HG03378 (cell line): ENCODE data around the gene ARHGAP12.
A peak's percentile ranks its signal among the peaks of the same experiment; 100 is the strongest.

Experiments used
- ATAC-seq: cut with Tn5 transposase; IDR thresholded peaks from one replicate; pipeline ENCODE4 v1.9.1; 2021; ENCODE audit warnings: mild to moderate bottlenecking, moderate library complexity; ENCODE audit not compliant: unreplicated experiment

Gene ARHGAP12

GRCh38 chr10:31885971-31886370 is 42.7 kb downstream of the ARHGAP12 start:
- ATAC-seq: no peak

GRCh38 chr10:31884386-31884785 is 44.2 kb downstream of the ARHGAP12 start:
- no peak for ATAC-seq

GRCh38 chr10:31883397-31883796 is 45.2 kb downstream of the ARHGAP12 start:
- no peak for ATAC-seq

- no peak for ATAC-seq
Measured at GRCh38 chr10:31878486-31878885, 50.1 kb downstream of the ARHGAP12 start.

GRCh38 chr10:31876652-31877352 is 51.8 kb downstream of the ARHGAP12 start:
- ATAC-seq: no peak

- peak; percentile 70 for ATAC-seq
Measured at GRCh38 chr10:31875608-31876007, 53.0 kb downstream of the ARHGAP12 start.

- no peak for ATAC-seq
Measured at GRCh38 chr10:31873724-31874123, 54.9 kb downstream of the ARHGAP12 start.

GRCh38 chr10:31871266-31872065 is 57.2 kb downstream of the ARHGAP12 start:
- ATAC-seq: no peak

GRCh38 chr10:31867646-31868045 is 61.0 kb downstream of the ARHGAP12 start:
- ATAC-seq: no peak

- no peak for ATAC-seq
Measured at GRCh38 chr10:31866118-31866670, 62.4 kb downstream of the ARHGAP12 start.

- no peak for ATAC-seq
Measured at GRCh38 chr10:31864834-31865518, 63.7 kb downstream of the ARHGAP12 start.

- no peak for ATAC-seq
Measured at GRCh38 chr10:31855033-31855432, 73.6 kb downstream of the ARHGAP12 start.

- ATAC-seq: no peak
Measured at GRCh38 chr10:31853629-31854028, 75.0 kb downstream of the ARHGAP12 start.

GRCh38 chr10:31851216-31851615 is 77.4 kb downstream of the ARHGAP12 start:
- no peak for ATAC-seq

- no peak for ATAC-seq
Measured at GRCh38 chr10:31847515-31847914, 81.1 kb downstream of the ARHGAP12 start.

GRCh38 chr10:31838709-31839108 is 89.9 kb downstream of the ARHGAP12 start:
- no peak for ATAC-seq

GRCh38 chr10:31838065-31838464 is 90.6 kb downstream of the ARHGAP12 start:
- ATAC-seq: no peak

GRCh38 chr10:31836569-31837406 is 91.8 kb downstream of the ARHGAP12 start:
- no peak for ATAC-seq

GRCh38 chr10:31833753-31834152 is 94.9 kb downstream of the ARHGAP12 start:
- no peak for ATAC-seq

GRCh38 chr10:31832261-31832660 is 96.4 kb downstream of the ARHGAP12 start:
- no peak for ATAC-seq
